ENCODE results near the gene OLIG3.

The OLIG3 gene

DNA sequence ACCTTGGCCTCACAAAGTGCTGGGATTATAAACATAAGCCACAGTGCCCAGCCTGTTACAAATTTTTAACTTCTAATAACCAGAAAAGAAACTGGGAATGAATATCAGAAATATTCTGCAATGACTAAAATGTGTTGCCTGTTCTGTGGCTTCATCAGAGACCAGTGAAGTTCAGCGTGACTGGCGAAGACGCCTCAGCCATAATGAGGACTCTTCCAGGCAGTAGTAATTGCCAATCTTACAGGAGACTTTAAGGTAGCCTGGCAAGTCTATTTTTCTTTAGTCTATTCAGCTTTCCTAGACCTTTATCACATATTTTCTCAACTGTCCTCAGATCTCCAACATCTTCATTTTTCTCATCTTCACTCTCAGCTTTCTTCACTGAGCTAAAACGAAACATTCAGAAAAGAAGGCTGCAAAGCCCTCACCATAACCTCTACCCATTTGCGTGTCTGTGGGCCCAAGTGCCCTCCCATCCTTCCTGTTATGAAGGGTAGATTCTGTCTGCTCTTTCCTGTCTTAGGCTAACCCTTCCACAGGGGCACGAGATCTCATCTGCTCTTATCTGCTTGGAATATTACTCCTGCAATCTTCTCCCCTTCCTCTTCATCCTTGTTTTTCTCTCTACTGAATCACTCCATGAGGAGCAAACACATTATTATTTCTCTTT lies 42.0 kb upstream of the OLIG3 start:
- Histone ChIP-seq H3K4me2 (ENCODE audit: low read length) (no peak overlapping the region), H3K27me3 (ENCODE audit: control insufficient read depth, insufficient read depth, low read length) (no peaks in the 10 kb centered on the region), H3K9ac (no peak overlapping the region), H3K9me3 (ENCODE audit: control insufficient read depth, low read length) (no peaks in the 10 kb centered on the region), H3K4me1 (no peaks in the 10 kb centered on the region), H3K4me3 (ENCODE audit: low read depth, low read length) (no peak overlapping the region), H3K79me2 (no peaks in the 10 kb centered on the region), H3K27ac (no peak overlapping the region), H2AFZ (no peak overlapping the region), H3K36me3 (ENCODE audit: control insufficient read depth, insufficient read depth, low read length) (no peaks in the 10 kb centered on the region)
- TF ChIP-seq, protein P1, sequence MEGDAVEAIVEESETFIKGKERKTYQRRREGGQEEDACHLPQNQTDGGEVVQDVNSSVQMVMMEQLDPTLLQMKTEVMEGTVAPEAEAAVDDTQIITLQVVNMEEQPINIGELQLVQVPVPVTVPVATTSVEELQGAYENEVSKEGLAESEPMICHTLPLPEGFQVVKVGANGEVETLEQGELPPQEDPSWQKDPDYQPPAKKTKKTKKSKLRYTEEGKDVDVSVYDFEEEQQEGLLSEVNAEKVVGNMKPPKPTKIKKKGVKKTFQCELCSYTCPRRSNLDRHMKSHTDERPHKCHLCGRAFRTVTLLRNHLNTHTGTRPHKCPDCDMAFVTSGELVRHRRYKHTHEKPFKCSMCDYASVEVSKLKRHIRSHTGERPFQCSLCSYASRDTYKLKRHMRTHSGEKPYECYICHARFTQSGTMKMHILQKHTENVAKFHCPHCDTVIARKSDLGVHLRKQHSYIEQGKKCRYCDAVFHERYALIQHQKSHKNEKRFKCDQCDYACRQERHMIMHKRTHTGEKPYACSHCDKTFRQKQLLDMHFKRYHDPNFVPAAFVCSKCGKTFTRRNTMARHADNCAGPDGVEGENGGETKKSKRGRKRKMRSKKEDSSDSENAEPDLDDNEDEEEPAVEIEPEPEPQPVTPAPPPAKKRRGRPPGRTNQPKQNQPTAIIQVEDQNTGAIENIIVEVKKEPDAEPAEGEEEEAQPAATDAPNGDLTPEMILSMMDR (IDR thresholded peaks at IDR 0.05), result no peak

DNA sequence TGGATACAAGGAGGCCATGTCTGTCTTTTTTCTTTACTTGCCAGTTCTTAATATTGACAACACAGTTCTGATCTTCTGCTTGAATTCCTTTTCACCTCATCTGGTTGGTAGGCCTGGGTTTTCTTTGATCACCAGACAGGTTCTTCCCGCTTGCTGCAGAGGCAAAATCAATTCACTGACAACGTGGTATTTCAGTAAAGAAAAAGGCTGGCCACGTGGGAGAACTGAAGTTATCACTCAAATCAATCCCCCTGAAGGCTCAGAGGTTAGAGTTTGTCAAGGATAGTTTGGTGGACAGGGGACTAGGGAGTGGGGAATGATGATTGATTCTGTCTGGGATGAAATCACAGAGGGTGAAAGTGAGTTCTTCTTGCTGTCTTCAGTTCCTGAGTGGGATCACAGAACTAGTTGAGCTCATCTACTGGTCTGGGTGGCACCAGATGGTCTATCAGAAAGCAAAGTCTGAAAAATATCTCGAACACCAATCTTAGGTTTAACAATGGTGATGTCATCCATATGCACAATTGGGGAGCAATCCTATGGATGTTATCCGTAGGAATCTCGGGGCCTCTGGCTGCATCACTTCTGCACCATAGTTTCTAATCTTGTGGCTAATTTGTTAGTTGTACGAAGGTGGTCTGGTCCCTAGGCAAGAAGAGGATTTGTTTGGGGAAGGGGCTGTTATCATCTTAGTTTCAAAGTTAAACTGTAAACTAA lies 37.3 kb upstream of the OLIG3 start:
- Histone ChIP-seq H3K4me3 (ENCODE audit: low read depth, low read length) (no peak overlapping the region), H3K4me2 (ENCODE audit: low read length) (no peak overlapping the region), H3K4me1 (no peaks in the 10 kb centered on the region), H3K9ac (no peak overlapping the region), H2AFZ (no peak overlapping the region), H3K27me3 (ENCODE audit: control insufficient read depth, insufficient read depth, low read length) (no peaks in the 10 kb centered on the region), H3K9me3 (ENCODE audit: control insufficient read depth, low read length) (no peaks in the 10 kb centered on the region), H3K36me3 (ENCODE audit: control insufficient read depth, insufficient read depth, low read length) (no peaks in the 10 kb centered on the region), H3K79me2 (no peaks in the 10 kb centered on the region), H3K27ac (no peak overlapping the region)
- TF ChIP-seq, protein P1 (IDR thresholded peaks at IDR 0.05), result no peak

DNA sequence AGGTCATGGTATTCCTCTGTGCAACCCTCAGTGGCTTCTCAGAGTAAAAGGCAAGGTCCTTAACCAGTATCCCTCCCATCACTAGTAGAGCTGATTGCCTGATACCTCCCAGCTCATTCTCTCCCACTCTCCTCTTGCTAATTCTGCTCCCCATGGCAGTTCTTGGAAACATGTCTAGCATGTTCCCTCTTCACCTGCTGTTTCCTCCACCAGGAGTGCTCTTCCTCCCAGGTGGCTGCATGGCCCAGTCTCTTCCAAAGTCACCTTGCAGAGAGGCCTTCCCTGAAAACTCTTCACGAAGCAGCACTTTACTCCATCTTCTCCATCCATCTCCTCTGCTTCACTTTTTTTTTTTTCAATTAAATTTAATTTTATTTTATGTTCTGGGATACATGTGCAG lies 36.2 kb upstream of the OLIG3 start:
- H3K9me3 ChIP-seq (ENCODE audit: control insufficient read depth, low read length), result no peaks in the 10 kb centered on the region
- no peaks in the 10 kb centered on the region for H3K27me3 ChIP-seq (ENCODE audit: control insufficient read depth, insufficient read depth, low read length)

DNA sequence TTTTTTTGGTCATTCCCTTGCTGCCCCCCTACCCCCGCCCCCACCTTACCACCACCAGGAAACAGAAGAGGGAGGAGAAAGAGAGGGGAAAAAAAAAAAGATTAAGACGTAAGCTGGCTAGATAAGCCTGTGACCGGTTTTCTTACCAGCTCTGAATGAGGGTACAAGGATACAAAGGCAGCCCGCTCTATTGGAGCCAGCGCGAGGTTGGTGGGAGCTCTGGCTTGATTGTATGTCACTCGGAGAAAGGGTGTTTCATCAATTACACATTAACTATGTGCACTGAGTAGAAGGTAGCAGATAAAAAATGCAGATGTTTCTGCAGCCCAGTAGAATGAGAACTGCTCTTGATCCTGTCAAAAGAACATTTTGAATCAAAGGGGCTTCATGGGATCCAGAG lies 28.6 kb upstream of the OLIG3 start:
- H2AFZ ChIP-seq, result no peak overlapping the region
- H3K4me1 ChIP-seq, result no peaks in the 10 kb centered on the region
- H3K4me2 ChIP-seq (ENCODE audit: low read length), result no peak overlapping the region
- H3K9ac ChIP-seq, result no peak overlapping the region
- no peaks in the 10 kb centered on the region for H3K36me3 ChIP-seq (ENCODE audit: control insufficient read depth, insufficient read depth, low read length)
- no peaks in the 10 kb centered on the region for H3K9me3 ChIP-seq (ENCODE audit: control insufficient read depth, low read length)
- no peaks in the 10 kb centered on the region for H3K79me2 ChIP-seq
- H3K4me3 ChIP-seq (ENCODE audit: low read depth, low read length), result no peak overlapping the region
- TF ChIP-seq, protein P1 (IDR thresholded peaks at IDR 0.05), result no peak
- peaks cover 5% of the 10 kb centered on the region for H3K27me3 ChIP-seq (ENCODE audit: control insufficient read depth, insufficient read depth, low read length)
- no peak overlapping the region for H3K27ac ChIP-seq

More for the DNA sequence above, 36.2 kb upstream of the OLIG3 start:
- Histone ChIP-seq H3K36me3 (ENCODE audit: control insufficient read depth, insufficient read depth, low read length) (no peaks in the 10 kb centered on the region), H3K4me2 (ENCODE audit: low read length) (no peak overlapping the region), H3K4me1 (no peaks in the 10 kb centered on the region), H3K79me2 (no peaks in the 10 kb centered on the region), H2AFZ (no peak overlapping the region), H3K9ac (no peak overlapping the region), H3K4me3 (ENCODE audit: low read depth, low read length) (no peak overlapping the region), H3K27ac (no peak overlapping the region)
- TF ChIP-seq, protein P1 (IDR thresholded peaks at IDR 0.05), result no peak
